HCT116 (cell line): ENCODE data around the gene SLC39A5. TPM values are rescaled to one million over a fixed set of nuclear protein-coding genes. Genes with fewer than 3 reads are reported as not detected.

ENCODE experiments used
- ATAC-seq: fragments of 200-7000 bp; cut with Tn5 transposase; 2 replicates; pipeline ENCODE4 v1.9.1; 2020; ENCODE audit warnings: mild to moderate bottlenecking, moderate library complexity
- BruUV-seq: library from RNA; stranded (reverse); fragments of 400-500 nt; replicated peaks from 2 replicates; lab custom pipeline; 2021; lab: Mats Ljungman, UMichigan
- CTCF ChIA-PET: fragments of 300-600 bp; sonication (Branson Sonifier 250); formaldehyde crosslinking; loops from one replicate; lab custom pipeline; 2021; ENCODE audit warnings: antibody characterized with exemption; lab: Charles Lee
- POLR2A ChIA-PET: fragments of 300-600, 350-600 bp; sonication (Branson Sonifier 250); formaldehyde crosslinking; loops from one replicate; lab custom pipeline; 2021; ENCODE audit warnings: antibody characterized with exemption; lab: Charles Lee
- RAD21 ChIA-PET, 2 experiments: fragments of 300-600 bp; sonication (Branson Sonifier 250); formaldehyde crosslinking; loops; one replicate each; lab custom pipeline; 2023; ENCODE audit warnings: low total read pairs in 2 of 2; ENCODE audit not compliant: uncharacterized antibody in 2 of 2, unreplicated experiment in 2 of 2, low non-redundant PET in 1 of 2; lab: Charles Lee
- DNase-seq: peaks from one replicate; pipeline ENCODE4 v3.0.0-alpha.2; 2010; ENCODE audit warnings: low read depth, low spot score
- H2AFZ ChIP-seq: fragments of 200-600 bp; shearing (Covaris generic), sonication (generic); 2 replicates; pipeline ENCODE4 v1.6.1; 2017; ENCODE audit warnings: low read depth, mixed run types, mixed read lengths, antibody characterized with exemption, low read length; ENCODE audit not compliant: poor library complexity, severe bottlenecking
- H3K27ac ChIP-seq: 2 replicates; pipeline ENCODE4 v1.5.1; 2012; ENCODE audit warnings: low read depth, low read length
- H3K27me3 ChIP-seq: fragments of 200-600 bp; sonication (generic); 2 replicates; pipeline ENCODE4 v1.6.1; 2016; ENCODE audit warnings: mixed run types, low read length, mixed read lengths; ENCODE audit not compliant: insufficient read depth
- H3K36me3 ChIP-seq, 2 experiments: fragments of 200-500 bp in 1 of 2; fragments of 200-600 bp in 1 of 2; sonication (Bioruptor generic) in 1 of 2; sonication (generic) in 1 of 2; 2 replicates each; pipeline versions ENCODE4 v1.5.1 to v1.6.1; 2014 to 2016; ENCODE audit warnings: low read length in 2 of 2, inconsistent platforms in 1 of 2, mixed read lengths in 1 of 2, mixed run types in 1 of 2; ENCODE audit not compliant: insufficient read depth in 2 of 2, control insufficient read depth in 1 of 2
- H3K4me1 ChIP-seq, 2 experiments: fragments of 200-600 bp in 1 of 2; sonication (generic) in 1 of 2; 2 replicates each; pipeline versions ENCODE4 v1.5.1 to v1.6.1; 2012 to 2017; ENCODE audit warnings: low read length in 2 of 2, inconsistent platforms in 1 of 2, mild to moderate bottlenecking in 1 of 2, mixed read lengths in 1 of 2, mixed run types in 1 of 2, moderate library complexity in 1 of 2; ENCODE audit not compliant: insufficient read depth in 2 of 2, control insufficient read depth in 1 of 2
- H3K4me2 ChIP-seq: fragments of 200-600 bp; sonication (generic); 2 replicates; pipeline ENCODE4 v1.6.1; 2017; ENCODE audit warnings: mixed run types, low read length, mixed read lengths
- H3K4me3 ChIP-seq, 2 experiments: fragments of 200-600 bp in 1 of 2; sonication (generic) in 1 of 2; replicated peaks in 1 of 2; 2 replicates each; pipeline ENCODE4 v1.5.1; 2011 to 2016; ENCODE audit warnings: low read length in 2 of 2, control low read depth in 1 of 2, low read depth in 1 of 2, mild to moderate bottlenecking in 1 of 2, mixed read lengths in 1 of 2, mixed run types in 1 of 2
- H3K79me2 ChIP-seq: fragments of 200-600 bp; sonication (generic); 2 replicates; pipeline ENCODE4 v1.6.1; 2017; ENCODE audit warnings: mild to moderate bottlenecking, mixed run types, low read length, moderate library complexity, mixed read lengths; ENCODE audit not compliant: insufficient read depth
- H3K9ac ChIP-seq: fragments of 200-600 bp; sonication (generic); 2 replicates; pipeline ENCODE4 v1.6.1; 2016; ENCODE audit warnings: low read length, mixed read lengths
- H3K9me2 ChIP-seq: fragments of 200-600 bp; sonication (generic), shearing (Covaris generic); 2 replicates; pipeline ENCODE4 v1.6.1; 2017; ENCODE audit warnings: mixed run types, mild to moderate bottlenecking, moderate library complexity; ENCODE audit not compliant: insufficient read depth
- H3K9me3 ChIP-seq, 2 experiments: fragments of 200-500 bp in 1 of 2; fragments of 200-600 bp in 1 of 2; sonication (Bioruptor generic) in 1 of 2; sonication (generic) in 1 of 2; 2 replicates each; pipeline ENCODE4 v1.6.1; 2014 to 2017; ENCODE audit warnings: low read length in 2 of 2, mixed read lengths in 2 of 2, inconsistent platforms in 1 of 2, low read depth in 1 of 2, mild to moderate bottlenecking in 1 of 2, mixed run types in 1 of 2, moderate library complexity in 1 of 2; ENCODE audit not compliant: control insufficient read depth in 1 of 2, insufficient read depth in 1 of 2
- H4K20me1 ChIP-seq: fragments of 200-600 bp; sonication (generic), shearing (Covaris generic); 2 replicates; pipeline ENCODE4 v1.6.1; 2017; ENCODE audit warnings: mixed run types, mild to moderate bottlenecking, moderate library complexity; ENCODE audit not compliant: insufficient read depth
- ELF1 ChIP-seq: IDR thresholded peaks from 2 replicates; pipeline ENCODE4 v1.6.1; 2012; ENCODE audit warnings: low read depth, borderline replicate concordance
- intact Hi-C: fragments of 100-400 bp; cut with micrococcal nuclease; formaldehyde crosslinking; loops from 2 replicates; pipeline ENCODE4 v1.10.0; 2022
- total RNA-seq: library from RNA; stranded (reverse); gene quantifications from one replicate; pipeline ENCODE4 v1.2.1, GENCODE V29; 2021; ENCODE audit not compliant: unreplicated experiment
- TF ChIP-seq, protein P1 (sequence below), 3 experiments: fragments of 200-600 bp in 1 of 3; sonication (generic) in 1 of 3; IDR thresholded peaks in 2 of 3; conservative IDR thresholded peaks in 1 of 3; 2 replicates each; pipeline ENCODE4 v1.5.1; 2012 to 2017; ENCODE audit warnings: low read depth in 2 of 3, low read length in 2 of 3, antibody characterized with exemption in 1 of 3, borderline replicate concordance in 1 of 3, control low read depth in 1 of 3, mild to moderate bottlenecking in 1 of 3, mixed read lengths in 1 of 3, mixed run types in 1 of 3, moderate library complexity in 1 of 3; ENCODE audit not compliant: insufficient read depth in 1 of 3

SLC39A5 gene
- total RNA-seq, 1 experiment from 2014 or later = 0.66 TPM

- H3K27ac ChIP-seq = no peak overlapping the region
- 0 out of 2 replicates have a peak, but pooled peaks have one; percentile 32 for ATAC-seq
Measured at GRCh38 chr12:56205445-56205844, 24.4 kb upstream of the SLC39A5 start.

More at GRCh38 chr12:56205445-56205844, 24.4 kb upstream of the SLC39A5 start:
- Histone ChIP-seq H3K9me3 (no peaks in the 10 kb centered on the region), H3K4me3 (no peak overlapping the region), H4K20me1 (no peaks in the 10 kb centered on the region), H3K9me2 (no peaks in the 10 kb centered on the region), H3K27me3 (no peaks in the 10 kb centered on the region), H3K4me1 (no peaks in the 10 kb centered on the region), H3K79me2 (no peaks in the 10 kb centered on the region), H3K9ac (no peak overlapping the region), H2AFZ (no peak overlapping the region), H3K4me2 (no peak overlapping the region), H3K36me3 (peaks cover 21% of the 10 kb centered on the region in 2 experiments)
- TF ChIP-seq, protein P1, sequence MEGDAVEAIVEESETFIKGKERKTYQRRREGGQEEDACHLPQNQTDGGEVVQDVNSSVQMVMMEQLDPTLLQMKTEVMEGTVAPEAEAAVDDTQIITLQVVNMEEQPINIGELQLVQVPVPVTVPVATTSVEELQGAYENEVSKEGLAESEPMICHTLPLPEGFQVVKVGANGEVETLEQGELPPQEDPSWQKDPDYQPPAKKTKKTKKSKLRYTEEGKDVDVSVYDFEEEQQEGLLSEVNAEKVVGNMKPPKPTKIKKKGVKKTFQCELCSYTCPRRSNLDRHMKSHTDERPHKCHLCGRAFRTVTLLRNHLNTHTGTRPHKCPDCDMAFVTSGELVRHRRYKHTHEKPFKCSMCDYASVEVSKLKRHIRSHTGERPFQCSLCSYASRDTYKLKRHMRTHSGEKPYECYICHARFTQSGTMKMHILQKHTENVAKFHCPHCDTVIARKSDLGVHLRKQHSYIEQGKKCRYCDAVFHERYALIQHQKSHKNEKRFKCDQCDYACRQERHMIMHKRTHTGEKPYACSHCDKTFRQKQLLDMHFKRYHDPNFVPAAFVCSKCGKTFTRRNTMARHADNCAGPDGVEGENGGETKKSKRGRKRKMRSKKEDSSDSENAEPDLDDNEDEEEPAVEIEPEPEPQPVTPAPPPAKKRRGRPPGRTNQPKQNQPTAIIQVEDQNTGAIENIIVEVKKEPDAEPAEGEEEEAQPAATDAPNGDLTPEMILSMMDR (IDR thresholded peaks at IDR 0.05 in 2 of 3, conservative IDR thresholded peaks at IDR 0.05 in 1 of 3; ENCODE audit: borderline replicate concordance in 1 of 3, insufficient read depth in 1 of 3, low read depth in 2 of 3, low read length in 2 of 3) = peak in 1 of 3 experiments; percentile 37; a peak in 1 of 6 replicates
- TF ChIP-seq ELF1 = no peak
- no TSS peak for BruUV-seq
- intact Hi-C loops = loop anchor here (5.0 kb wide), 1 partner anchor 257 kb away; no protein-coding TSS in a partner anchor
- DNase-seq = no peak
- ChIA-PET RAD21 (interaction anchor here in 1 of 2 experiments (1.3 kb wide), 1 partner anchor 17 kb away, joined by 5 read pairs; the partner anchor contains the start of gene RNF41), CTCF (interaction anchor here (0.5 to 2.2 kb wide), 4 partner anchors 78 to 331 kb away, joined by 3 to 13 read pairs (median 4); partner anchors contain the start of gene ESYT1), POLR2A (interaction anchor here (1.1 to 2.4 kb wide), 3 partner anchors 11 to 78 kb away, joined by 3 to 13 read pairs (median 4); partner anchors contain the start of genes ESYT1 and RNF41)
